Duodenal mucosa (tissue), 2 donors: ENCODE measurements around the gene CDPF1.

Source experiments
- H3K27ac ChIP-seq: one replicate; pipeline ENCODE4 v1.7.0; 2013; ENCODE audit warnings: low read depth, low read length
- H3K27me3 ChIP-seq, 2 donors: one replicate each; pipeline ENCODE4 v1.7.0; 2013; ENCODE audit warnings: low read length in 2 of 2, control low read depth in 1 of 2; ENCODE audit not compliant: insufficient read depth in 2 of 2, control insufficient read depth in 1 of 2
- H3K36me3 ChIP-seq, 2 donors: one replicate each; pipeline ENCODE4 v1.7.0; 2013; ENCODE audit warnings: low read length in 2 of 2, control low read depth in 1 of 2; ENCODE audit not compliant: insufficient read depth in 2 of 2, control insufficient read depth in 1 of 2
- H3K4me1 ChIP-seq, 2 donors: one replicate each; pipeline ENCODE4 v1.7.0; 2013; ENCODE audit warnings: low read length in 2 of 2, control low read depth in 1 of 2; ENCODE audit not compliant: insufficient read depth in 2 of 2, control insufficient read depth in 1 of 2
- H3K4me3 ChIP-seq, 2 donors: one replicate each; pipeline ENCODE4 v1.7.0; 2013; ENCODE audit warnings: low read length in 2 of 2, low read depth in 1 of 2
- H3K9ac ChIP-seq, 2 donors: one replicate each; pipeline ENCODE4 v1.7.0; 2013; ENCODE audit warnings: low read length in 2 of 2, low read depth in 1 of 2
- H3K9me3 ChIP-seq, 2 donors: one replicate each; pipeline ENCODE4 v1.7.0; 2013; ENCODE audit warnings: low read length in 2 of 2, control low read depth in 1 of 2; ENCODE audit not compliant: control insufficient read depth in 1 of 2

The CDPF1 gene

DNA sequence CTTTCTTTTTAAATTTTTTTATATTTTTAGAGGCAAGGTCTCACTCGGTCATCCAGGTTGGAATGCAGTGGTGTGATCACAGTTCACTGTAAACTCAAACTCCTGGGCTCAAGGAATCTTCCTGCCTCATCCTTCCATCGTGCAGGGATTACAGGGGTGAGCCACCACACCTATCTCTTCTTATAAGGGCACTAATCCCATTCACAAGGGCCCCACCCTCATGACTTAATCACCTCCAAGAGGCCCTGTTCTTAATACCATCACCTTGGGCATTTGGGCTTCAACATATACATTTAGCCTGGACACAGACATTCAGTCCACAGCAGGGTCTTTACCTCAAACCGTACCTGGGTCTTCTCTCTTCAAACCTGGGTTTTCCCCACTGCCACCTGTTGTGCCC lies 42.1 kb upstream of the CDPF1 start:
- Histone ChIP-seq H3K9ac (no peak overlapping the region), H3K27me3 (no peaks in the 10 kb centered on the region), H3K4me1 (peaks cover 11 to 32% of the 10 kb centered on the region in 2 donors), H3K36me3 (peaks cover 40 to 69% of the 10 kb centered on the region in 2 donors), H3K9me3 (peaks cover 0 to 2% of the 10 kb centered on the region in 2 donors), H3K4me3 (no peak overlapping the region), H3K27ac (no peak overlapping the region)

DNA sequence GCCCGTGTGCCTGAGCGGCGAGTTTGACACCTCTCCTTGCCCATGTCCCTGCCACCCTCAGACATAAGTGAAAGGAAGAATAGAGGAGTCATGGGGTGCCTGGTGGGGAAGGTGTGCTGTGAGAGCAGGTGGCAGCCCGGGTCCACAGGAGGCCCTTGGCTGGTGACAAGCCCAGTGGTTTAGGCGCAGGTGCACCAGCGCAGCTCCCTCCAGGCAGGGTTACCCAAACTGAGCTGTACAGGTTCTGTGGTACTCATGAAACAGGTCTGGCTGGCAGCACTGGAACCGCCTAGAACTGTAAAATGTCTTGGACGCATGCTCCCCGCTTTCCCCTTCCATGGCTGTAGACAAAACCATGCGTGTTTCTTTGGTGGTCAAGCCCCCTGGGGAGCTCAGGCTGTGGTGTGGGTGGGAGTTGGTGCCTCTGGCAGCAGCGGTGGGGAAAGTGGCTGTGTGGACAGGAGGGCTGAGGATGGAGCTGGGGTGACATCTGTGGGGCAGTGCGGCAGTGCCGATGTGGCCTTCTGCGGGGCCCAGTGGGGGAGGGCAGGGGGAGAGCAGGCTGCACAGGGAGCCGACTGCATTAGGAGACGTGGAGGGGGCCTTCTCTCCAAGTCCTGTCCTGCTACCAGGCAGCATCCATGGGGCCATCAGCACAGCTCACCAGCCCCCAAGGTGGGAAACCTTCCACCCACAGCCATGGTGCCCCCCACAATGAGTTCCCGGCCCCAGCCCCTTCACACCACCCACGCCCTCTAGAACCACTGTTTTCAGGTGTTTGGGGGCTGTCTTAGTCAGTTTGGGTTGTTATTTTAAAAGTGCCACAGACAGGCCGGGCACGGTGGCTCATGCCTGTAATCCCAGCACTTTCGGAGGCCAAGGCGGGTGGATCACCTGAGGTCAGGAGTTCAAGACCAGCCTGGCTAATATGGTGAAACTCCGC lies 41.0 kb upstream of the CDPF1 start:
- Histone ChIP-seq H3K4me1 (peaks cover 8 to 31% of the 10 kb centered on the region in 2 donors), H3K36me3 (peaks cover 47 to 79% of the 10 kb centered on the region in 2 donors), H3K4me3 (no peak overlapping the region)

DNA sequence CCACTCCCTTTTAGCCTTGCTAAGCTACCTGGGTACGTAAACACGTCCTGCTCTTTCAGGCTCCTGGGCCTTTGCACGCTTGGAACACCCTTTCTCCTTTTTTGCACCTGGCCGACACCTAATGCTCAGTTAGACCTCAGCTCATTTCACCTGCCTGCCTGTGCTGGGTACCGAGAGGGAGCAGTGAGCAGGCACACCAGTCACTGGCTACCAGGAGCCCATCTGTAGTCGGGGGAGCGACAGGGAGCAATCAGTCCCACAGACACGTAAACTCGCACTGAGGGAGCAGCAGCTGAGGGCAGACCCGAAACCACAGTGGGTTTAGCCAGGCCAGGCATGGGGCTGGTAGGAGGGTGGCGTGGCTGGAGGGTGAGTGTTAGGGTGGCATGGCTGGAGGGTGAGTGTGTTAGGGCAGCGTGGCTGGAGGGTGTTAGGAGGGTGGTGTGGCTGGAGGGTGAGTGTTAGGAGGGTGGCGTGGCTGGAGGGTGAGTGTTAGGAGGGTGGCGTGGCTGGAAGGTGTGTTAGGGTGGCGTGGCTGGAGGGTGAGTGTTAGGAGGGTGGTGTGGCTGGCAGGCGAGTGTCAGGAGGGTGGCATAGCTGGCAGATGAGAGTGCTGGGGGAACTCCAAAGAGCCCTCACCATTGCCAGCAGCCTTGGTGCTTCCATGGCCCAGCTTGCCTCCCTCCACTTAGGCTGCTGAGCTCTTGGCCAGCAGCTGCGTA lies 40.2 kb upstream of the CDPF1 start:
- no peak overlapping the region for H3K4me3 ChIP-seq
- H3K27ac ChIP-seq = no peak overlapping the region
- no peaks in the 10 kb centered on the region for H3K27me3 ChIP-seq
- H3K36me3 ChIP-seq = peaks cover 52 to 85% of the 10 kb centered on the region in 2 donors
- H3K9me3 ChIP-seq = peaks cover 0 to 2% of the 10 kb centered on the region in 2 donors
- H3K4me1 ChIP-seq = peaks cover under 1 to 23% of the 10 kb centered on the region in 2 donors
- H3K9ac ChIP-seq = no peak overlapping the region

More for the DNA sequence above, 41.0 kb upstream of the CDPF1 start:
- Histone ChIP-seq H3K9ac (no peak overlapping the region), H3K27me3 (no peaks in the 10 kb centered on the region), H3K27ac (no peak overlapping the region), H3K9me3 (peaks cover 0 to 2% of the 10 kb centered on the region in 2 donors)

DNA sequence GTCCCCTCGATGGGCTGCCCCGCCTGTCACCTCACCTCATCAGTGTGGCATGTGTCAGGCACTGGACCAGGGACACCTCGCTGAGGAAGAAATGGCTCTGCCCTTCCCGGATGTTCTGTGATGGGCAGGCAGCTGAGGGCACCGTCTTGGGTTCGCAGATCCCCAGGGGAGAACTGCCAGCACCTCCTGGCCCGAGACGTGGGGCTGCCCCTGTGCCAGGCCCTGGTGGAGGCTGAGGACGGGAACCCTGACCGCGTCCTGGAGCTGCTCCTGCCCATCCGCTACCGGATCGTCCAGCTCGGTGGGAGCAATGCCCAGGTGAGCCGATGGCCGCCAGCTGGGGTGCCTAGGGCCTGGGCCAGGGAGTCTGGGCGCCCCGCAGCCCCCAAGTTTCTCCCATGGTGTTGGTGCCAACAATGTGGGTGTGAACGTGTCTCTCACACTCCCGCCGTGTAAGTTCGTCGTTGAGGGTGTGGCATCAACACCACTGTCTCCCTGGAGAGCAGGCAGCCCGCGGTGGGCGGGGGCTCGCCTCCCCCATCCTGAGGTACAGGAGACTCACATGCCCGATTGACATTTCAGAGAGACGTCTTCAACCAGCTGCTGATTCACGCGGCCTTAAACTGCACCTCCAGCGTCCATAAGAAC lies 39.3 kb upstream of the CDPF1 start:
- H3K4me3 ChIP-seq = no peak overlapping the region
- no peak overlapping the region for H3K9ac ChIP-seq
- peaks cover 58 to 90% of the 10 kb centered on the region in 2 donors for H3K36me3 ChIP-seq
- H3K27me3 ChIP-seq = no peaks in the 10 kb centered on the region
- H3K9me3 ChIP-seq = peaks cover 0 to 2% of the 10 kb centered on the region in 2 donors
- peaks cover 0 to 21% of the 10 kb centered on the region in 2 donors for H3K4me1 ChIP-seq
- no peak overlapping the region for H3K27ac ChIP-seq

- Histone ChIP-seq H3K27ac (no peak overlapping the region), H3K9me3 (peaks cover 0 to 2% of the 10 kb centered on the region in 2 donors), H3K9ac (no peak overlapping the region), H3K27me3 (no peaks in the 10 kb centered on the region), H3K4me1 (peaks cover 0 to 21% of the 10 kb centered on the region in 2 donors), H3K36me3 (peaks cover 63 to 96% of the 10 kb centered on the region in 2 donors), H3K4me3 (peak overlapping the region; percentile 52 to 57)
Observed at GRCh38 chr22:46288846-46289243, 38.8 kb upstream of the CDPF1 start.

DNA sequence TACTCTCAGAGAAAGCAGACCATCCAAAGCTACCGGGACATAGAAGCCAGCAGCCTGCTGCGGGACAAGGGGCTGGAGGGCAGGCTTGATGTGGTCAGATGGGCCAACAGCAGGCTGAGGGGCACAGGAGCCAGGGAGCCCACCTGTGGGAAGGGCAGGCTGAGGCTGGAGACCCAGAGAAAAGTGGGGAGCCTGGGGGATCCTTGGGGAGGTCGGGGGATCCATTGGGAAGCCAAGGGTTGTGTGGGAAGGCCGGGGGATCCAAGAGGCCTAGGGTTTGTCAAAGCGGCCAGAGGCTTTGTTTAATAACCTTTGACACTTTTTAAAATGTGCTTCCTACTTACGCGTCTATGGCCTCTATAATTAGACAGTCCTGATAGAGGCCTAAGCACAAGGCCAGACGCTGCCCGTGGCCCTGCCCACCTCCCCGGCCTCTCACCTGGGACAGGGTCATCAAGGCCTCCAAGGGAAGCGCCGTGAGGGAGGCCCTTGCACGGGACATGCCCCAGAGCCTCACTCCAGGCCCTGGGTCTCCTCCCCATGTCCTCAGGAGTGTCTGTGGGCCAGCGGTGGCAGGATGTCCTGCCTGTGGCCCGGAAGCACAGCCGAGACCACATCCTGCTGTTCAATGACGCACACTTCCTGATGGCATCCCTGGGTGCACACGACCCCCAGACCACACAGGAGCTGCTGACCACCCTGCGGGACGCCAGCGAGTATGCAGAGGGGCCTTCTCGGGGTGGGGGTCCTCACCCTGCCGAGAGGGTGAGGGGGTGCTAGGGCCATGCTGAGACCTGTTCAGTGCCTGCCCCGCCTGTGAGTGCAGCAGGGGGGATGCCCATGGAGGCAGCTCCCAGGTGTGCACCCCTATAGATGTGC lies 38.0 kb upstream of the CDPF1 start:
- Histone ChIP-seq H3K4me3 (peak overlapping the region; percentile 52 to 57), H3K27ac (peak overlapping the region; percentile 22), H3K36me3 (peaks cover 61 to 93% of the 10 kb centered on the region in 2 donors), H3K9ac (peak overlapping the region; percentile 45 to 57), H3K27me3 (no peaks in the 10 kb centered on the region), H3K9me3 (peaks cover 0 to 2% of the 10 kb centered on the region in 2 donors), H3K4me1 (peaks cover 0 to 21% of the 10 kb centered on the region in 2 donors)

DNA sequence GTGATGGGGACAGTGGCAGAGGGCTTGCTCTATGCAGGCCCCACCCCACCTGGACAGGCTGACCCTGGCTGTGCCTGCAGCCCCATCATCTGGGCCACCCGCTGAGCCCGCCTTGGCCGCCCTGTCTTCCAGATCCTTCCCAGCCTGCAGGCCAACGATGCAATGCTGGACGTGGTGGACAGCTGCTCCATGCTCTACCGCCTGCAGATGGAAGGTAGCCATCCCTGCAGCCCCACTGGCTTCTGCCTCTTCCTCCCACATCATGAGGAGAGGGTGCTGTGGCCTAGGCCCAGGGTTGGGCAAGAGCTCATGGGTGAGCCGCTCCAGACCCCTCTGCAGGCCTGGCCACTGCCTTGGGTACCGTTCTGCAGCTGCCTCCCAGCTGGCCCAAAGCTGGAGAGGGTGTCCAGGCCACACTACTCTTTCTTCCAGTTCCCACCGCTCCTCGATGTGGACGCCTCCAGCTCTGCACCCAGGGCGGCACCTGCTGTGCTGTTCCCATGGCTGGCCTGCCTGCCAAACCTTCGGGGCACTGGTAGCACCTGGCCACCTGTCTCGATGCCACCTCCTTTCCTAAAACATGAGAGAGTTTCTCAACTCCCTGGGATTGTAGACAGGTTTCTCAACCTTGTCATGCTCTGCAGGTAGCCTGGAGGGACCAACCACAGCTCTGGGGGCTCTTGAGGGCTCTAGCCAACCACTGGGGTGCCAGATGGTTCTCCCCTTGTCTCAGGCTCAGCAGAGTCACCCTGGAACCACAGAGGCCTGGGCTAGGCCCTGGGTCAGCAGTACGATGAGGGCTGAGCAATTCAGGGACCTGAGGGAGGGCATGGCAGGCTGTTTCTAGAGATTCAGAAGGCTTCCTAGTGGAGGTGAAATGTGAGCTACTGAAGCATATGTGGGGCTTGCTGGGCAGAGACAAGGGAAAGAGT lies 37.1 kb upstream of the CDPF1 start:
- H3K27me3 ChIP-seq = no peaks in the 10 kb centered on the region
- H3K27ac ChIP-seq = peak overlapping the region; percentile 22
- peaks cover 0 to 2% of the 10 kb centered on the region in 2 donors for H3K9me3 ChIP-seq
- H3K4me1 ChIP-seq = peaks cover 0 to 21% of the 10 kb centered on the region in 2 donors
- H3K4me3 ChIP-seq = peak overlapping the region; percentile 52 to 57
- peaks cover 58 to 93% of the 10 kb centered on the region in 2 donors for H3K36me3 ChIP-seq
- H3K9ac ChIP-seq = peak overlapping the region; percentile 45 to 57

DNA sequence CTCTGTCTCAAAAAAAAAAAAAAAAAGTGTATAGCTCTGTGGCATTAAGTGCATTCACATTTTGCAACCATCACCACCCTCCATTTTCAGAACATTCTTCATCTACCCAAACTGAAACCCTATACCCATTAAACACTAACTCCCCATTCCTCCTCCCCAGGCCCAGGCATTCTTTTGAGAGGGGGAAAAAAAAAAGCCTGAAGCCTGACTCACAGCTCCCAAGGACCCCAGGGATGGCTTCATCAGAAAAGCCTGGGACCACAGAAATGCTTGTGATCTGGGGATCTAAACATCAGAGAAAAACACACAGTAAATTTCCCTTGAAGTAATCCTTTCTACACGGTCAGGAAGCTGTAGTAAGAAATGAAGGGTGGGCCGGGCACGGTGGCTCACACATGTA lies 35.9 kb upstream of the CDPF1 start:
- peaks cover 3 to 21% of the 10 kb centered on the region in 2 donors for H3K4me1 ChIP-seq
- H3K9ac ChIP-seq = no peak overlapping the region
- H3K4me3 ChIP-seq = no peak overlapping the region
- H3K27me3 ChIP-seq = no peaks in the 10 kb centered on the region
- no peak overlapping the region for H3K27ac ChIP-seq
- H3K9me3 ChIP-seq = no peaks in the 10 kb centered on the region
- H3K36me3 ChIP-seq = peaks cover 53 to 93% of the 10 kb centered on the region in 2 donors
